GM12875 (cell line): ENCODE data around the gene MAPK10.

Source experiments
- H3K4me3 ChIP-seq: one replicate; pipeline ENCODE4 v1.5.1; 2011; ENCODE audit warnings: low read depth, low read length, control low read depth
- TF ChIP-seq, protein P1 (sequence below): IDR thresholded peaks from 2 replicates; pipeline ENCODE4 v1.5.1; 2011; ENCODE audit warnings: low read depth, mild to moderate bottlenecking, control low read depth, inconsistent platforms, low read length, moderate library complexity, borderline replicate concordance; ENCODE audit not compliant: insufficient read depth

Gene MAPK10

DNA sequence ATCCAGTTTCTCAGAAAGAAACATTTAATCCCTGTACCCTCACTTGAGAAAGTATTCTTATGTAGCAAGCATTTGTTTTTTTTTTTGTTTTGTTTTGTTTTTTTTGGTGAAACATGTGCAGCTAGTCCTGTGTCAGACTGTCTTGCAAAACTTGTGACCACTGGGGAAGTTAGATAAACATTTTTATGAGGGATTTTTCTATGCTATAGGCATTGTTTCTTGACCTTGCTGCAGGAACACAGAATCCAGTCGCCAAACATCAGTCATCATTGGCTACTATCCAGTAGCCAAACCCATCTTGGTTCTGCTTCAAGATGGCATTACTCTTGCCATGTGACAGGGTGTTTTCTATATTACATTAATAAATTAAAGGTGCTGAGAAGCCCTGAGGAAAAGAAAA is 7.7 kb upstream of the MAPK10 start:
- TF ChIP-seq, protein P1, sequence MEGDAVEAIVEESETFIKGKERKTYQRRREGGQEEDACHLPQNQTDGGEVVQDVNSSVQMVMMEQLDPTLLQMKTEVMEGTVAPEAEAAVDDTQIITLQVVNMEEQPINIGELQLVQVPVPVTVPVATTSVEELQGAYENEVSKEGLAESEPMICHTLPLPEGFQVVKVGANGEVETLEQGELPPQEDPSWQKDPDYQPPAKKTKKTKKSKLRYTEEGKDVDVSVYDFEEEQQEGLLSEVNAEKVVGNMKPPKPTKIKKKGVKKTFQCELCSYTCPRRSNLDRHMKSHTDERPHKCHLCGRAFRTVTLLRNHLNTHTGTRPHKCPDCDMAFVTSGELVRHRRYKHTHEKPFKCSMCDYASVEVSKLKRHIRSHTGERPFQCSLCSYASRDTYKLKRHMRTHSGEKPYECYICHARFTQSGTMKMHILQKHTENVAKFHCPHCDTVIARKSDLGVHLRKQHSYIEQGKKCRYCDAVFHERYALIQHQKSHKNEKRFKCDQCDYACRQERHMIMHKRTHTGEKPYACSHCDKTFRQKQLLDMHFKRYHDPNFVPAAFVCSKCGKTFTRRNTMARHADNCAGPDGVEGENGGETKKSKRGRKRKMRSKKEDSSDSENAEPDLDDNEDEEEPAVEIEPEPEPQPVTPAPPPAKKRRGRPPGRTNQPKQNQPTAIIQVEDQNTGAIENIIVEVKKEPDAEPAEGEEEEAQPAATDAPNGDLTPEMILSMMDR, result no peak

DNA sequence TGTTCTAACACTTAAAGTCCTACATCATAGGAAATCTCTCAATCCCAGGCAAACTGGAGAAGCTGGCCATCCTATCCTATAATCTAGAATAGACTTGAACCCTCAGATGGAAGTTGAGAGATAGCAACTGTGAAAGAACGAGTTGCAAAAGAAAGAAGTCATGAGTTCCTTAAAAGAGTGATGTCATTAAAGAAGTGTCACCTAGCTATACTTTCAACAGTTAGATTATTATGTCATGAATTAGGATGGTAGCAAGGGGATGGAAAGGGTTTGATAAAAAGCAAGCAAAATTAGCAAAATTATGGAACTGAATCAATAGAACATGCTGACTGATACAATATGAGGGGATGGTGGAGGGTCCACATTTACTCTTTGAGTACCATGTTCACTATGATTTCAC is 7.1 kb upstream of the MAPK10 start:
- TF ChIP-seq, protein P1, result no peak
- no peak overlapping the region for H3K4me3 ChIP-seq

More for the DNA sequence above, 7.7 kb upstream of the MAPK10 start:
- no peak overlapping the region for H3K4me3 ChIP-seq

DNA sequence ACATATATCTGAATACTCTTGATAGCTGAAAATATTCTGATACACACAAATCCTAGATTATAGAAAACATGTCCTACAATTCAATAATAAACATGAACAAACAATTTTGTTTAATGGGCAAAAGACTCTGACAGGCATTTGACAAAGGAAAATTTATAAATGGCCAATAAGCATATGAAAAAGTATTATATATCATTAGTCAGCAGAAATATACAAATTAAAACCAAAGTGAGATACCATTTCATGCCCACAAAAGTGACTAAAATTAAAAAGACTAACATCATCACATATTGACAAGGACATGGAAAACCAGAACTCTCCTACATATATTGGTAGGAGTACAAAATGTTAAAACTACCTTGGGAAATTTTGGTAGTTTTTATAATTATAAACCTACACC is 2.7 kb upstream of the MAPK10 start:
- H3K4me3 ChIP-seq, result no peak overlapping the region
- TF ChIP-seq, protein P1, result no peak

DNA sequence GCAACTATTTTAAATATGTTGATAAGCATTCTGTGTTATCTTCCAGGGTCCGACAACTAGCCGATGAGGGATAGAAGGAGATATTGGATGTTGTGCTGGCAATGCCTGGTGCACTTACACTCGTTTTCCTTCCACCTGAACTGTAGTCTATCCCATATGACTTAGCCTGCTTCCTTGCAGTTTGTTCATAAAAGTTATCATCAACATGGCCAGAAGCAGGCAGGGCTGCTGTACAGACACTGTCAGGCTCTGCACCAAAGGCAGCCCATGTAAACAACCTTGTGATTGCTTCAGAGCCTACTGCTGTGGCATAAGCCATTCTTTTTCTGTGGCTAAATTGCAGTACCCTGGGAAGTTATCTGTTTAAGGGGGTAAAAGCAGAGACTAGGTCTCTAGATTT is 1.6 kb downstream of the MAPK10 start:
- TF ChIP-seq, protein P1, result no peak
- no peak overlapping the region for H3K4me3 ChIP-seq

DNA sequence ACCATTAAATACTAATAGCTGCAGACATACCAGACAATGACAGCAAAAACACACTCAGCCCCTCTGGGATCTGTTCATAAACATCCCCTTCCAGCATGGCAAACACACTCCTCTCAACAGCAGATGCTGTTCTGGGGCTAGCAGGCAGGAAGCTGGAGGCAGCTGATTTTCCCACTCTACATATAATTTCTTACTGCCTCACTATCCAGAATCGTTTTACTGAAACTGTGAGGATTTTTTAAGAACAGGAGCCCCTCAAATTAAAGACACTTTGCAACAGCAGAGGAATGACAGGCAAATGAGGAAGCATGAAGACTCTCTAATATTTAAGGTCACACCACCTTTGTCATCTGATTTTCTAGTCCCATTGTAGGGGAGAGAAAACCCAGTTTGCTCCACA is 2.2 kb downstream of the MAPK10 start:
- H3K4me3 ChIP-seq, result no peak overlapping the region

DNA sequence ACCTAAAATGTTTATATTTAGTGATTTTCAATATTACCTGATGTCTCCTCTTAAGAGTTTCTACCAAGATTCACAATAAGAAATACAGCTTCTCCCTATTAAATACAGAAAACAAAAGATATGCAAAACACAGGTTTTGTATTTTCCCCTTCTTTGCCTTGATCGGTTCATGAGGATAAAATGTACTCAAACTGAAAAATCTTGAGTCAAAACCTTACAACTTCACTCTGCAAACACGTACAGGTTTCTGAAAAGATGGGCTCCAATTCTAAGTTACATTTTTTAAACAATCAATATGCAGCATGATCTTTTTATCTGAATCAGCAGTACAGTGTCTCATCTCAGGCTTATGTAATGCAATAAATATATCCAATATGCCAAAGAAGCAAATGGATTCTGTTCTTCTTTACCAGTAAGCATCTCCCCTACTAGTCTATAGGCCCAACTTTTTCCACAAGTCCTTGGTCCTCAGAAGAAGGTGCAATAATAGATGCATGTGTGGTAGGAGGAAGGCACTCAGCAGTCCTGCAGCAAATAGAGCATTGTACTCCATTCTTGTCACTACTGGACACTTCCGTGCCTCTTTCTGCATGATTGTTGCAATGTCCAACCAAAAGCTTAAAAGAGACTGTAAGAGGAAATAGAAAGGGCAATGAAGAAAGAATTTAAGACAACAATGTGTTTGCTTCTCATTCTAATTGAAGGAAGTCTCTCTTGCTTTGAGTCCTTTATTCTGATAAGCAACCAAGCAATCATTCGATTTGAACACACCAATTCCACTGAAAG is 3.2 kb downstream of the MAPK10 start:
- TF ChIP-seq, protein P1, result no peak
- H3K4me3 ChIP-seq, result no peak overlapping the region

More for the DNA sequence above, 2.2 kb downstream of the MAPK10 start:
- TF ChIP-seq, protein P1, result no peak

DNA sequence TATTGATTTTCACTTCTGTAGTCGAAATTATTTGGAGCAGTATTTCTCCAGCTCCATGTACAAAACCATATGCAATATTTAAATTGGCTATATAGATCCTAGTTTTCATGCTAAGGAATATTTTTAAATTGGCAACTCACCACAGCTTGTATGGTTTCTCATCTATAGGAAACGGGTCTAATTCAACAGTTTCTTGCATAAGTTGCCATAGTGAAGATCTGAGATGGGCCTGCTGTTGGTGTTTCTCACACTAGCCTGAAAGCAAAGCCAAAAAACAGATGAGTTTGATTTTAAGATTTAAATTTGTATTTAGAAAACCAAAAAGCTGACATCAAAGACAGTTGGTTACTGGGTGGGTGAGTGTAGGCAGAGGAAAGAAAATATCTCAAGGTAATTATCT is 5.5 kb downstream of the MAPK10 start:
- no peak overlapping the region for H3K4me3 ChIP-seq
- TF ChIP-seq, protein P1, result no peak
